Measurements from ENCODE around the gene NFIB.

Gene NFIB

DNA sequence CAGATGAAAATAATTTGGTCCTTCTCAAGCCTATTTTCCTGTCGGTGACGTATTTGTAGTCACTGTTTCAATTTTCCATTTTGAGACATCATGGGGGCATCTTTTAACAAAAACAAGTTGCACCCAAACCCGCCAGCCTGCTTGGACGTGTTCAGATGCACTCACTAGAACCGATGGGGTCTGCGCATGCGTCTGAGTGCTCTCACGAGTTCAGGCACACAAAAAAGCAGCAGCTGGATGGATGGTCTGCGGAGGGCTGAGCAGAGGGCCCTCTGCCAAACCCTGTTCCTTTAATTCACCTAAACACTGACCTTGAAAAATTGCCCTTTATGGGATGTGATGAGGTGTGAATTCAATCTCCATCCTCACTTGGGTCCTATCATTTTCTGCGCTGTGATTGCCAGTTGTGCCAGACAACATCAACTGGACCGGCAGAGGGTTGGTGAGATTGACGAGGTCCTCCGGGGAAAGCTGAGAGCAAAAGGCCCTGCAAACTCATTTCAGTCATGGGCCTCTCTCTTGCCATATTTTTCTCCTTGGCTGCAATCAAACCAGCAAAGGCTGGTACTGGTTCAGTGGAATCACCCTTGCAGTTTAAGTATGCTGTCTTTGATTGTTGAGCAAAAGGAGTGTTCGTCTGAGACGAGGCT is 251.9 kb downstream of the NFIB start:
- DNase-seq, result no peak

DNA sequence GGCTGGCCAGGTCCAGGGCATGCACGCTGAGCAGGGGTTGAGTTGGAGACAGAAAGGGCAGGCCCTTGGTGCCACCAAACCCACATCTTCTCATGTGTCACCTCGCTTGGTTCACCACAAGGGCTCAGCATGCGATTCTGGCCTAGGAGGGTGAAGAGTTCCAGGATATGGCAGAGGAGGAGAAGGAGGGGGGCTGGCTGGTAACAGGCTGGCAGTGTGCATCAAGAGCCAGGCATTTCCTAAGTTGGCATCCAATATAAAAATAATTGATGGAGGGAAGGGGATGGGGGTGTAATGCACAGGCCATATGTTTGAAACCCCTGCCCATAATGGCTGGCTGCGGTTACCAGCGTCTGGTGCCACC is 255.6 kb downstream of the NFIB start:
- DNase-seq, result no peak

DNA sequence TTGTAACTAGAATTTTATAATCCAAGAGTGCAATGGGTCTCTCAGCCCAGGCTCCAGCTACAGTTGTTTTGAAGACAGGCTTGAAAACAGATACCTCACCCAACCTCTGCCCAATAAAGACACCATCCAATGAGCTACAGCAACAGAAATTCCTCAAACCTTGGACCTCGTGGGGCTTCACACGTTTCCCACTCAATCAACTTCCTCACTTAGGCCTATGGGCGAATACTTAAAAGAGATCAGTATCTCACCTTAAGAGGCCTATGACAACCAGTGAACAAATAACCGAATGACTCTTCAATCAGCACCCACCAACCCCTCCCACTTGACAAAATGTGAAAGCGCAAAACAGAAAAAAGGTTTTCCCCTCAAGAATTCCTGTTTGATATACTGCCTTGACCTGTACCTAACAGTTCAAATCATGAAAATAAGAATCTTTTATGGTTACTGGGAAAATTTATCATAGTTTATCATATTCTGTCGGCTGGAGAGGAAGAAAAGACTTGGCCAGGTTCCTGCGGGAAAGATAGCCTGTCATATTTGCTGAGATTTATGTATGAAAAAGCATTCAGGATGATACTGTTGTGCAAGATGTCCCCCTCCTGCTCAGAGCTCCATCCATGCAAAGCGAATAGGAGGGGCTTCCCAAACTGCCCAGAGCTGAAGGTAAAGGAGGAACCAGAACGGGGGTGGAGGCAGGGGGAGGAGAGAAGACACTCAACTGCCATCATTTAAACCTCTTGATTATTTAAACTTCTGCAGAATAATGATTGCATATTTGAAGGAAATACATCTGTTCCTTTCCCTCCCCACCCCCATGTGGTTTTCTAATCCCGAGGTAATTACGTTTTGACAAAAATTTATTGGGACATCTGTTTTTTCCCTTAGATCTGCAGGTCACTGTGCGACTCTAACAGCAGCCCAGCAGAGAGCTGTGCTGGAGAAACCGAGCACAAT is 256.3 kb downstream of the NFIB start:
- no peak for DNase-seq

DNA sequence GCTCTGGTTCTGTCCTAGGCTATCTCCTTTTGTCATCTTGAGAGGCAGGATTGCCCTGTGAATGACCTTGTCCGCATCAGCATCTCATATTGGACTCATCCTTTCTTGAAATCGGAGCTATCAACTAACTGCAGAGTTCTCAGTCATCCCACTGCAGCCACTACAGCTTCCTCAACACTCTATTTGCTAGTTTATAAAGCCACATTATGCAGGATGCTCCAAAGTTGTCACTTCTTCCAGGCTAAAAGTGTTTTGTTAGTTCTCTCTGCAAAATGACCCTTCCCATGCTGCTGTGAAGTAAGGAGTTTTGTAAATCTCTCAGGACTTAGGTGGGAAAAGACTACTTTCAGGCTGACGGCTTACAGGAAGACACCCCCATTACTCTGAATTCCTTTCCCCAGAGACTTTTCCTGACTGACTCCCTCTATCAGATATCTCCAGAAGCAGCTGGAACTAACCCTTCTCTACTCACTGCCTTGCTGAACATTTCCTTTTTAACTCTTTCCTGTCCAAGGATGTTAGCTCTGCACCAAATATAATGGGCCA is 257.6 kb downstream of the NFIB start:
- DNase-seq, result no peak

DNA sequence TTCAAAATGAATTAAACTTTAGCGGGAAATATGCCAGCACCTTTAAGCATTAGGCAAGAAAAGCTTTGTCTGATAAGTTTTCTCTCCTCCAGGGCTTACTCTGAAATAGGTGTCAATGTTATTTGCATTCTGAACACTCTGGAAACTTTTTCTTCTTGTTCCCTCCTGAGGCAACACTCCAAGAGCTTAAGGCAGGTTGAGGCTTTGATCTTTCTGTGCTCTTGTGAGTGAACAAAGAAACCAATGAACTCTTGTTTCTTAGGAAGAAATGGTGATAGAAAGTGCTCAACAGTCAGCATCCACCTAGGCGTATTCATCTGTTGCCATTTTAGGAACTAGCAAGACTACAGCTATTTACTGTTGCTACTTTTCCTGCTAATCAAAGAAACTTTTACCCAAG is 259.8 kb downstream of the NFIB start:
- DNase-seq, result no peak

DNA sequence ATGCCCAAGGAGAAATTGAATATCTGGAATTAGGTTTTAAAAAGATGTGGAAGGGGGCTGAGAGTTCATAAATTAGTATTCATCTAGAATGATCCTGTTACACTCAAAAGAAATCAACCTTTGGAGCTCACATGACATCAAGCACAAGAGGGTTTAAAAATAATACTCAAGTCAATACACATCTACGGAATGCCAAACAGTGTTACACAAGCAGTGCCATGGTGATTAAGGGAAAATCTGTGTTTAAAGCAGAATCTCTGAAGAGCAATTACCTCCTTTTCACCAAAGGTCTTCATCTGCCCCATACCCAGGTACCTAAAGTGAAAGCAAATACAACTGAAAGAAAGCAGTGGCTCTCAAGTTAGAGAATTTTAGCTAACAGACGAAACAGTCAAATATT is 261.6 kb downstream of the NFIB start:
- DNase-seq, result no peak

DNA sequence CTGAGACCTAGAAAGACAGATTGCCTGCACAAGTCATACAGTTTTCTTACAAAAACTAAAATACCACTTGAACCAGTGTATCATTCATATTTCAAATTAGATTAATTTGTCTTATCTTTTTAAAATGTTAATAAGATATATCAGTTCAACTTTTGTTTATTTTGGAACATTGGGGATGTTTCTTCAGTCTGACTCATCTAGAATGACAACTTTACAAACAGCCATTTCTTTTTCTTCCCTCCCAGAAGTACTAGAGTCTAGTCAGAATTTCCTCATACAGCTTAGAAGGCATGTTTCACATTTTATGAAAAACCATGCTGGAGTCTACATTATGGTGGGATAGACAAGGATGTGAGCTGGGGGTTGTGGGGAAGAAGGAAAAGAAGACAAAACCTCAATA is 262.5 kb downstream of the NFIB start:
- DNase-seq, result no peak

DNA sequence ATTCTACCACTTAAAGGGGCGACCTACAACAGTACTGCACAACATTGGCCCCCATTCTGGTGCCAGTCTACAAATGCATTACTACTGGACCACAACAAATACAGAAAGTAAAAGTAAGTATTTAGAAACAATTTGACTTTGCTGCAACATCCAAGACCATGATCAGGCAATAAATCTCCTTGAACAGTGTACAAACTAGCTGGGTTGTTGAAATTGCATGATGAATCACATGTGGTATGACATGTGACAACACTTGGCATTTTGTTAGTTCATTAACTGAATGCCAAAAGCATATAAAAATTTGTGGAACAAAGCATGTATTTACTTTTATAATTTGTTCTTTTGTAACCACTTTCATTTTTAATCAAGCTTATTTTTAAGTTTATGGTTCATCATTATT is 270.5 kb downstream of the NFIB start:
- no peak for DNase-seq

DNA sequence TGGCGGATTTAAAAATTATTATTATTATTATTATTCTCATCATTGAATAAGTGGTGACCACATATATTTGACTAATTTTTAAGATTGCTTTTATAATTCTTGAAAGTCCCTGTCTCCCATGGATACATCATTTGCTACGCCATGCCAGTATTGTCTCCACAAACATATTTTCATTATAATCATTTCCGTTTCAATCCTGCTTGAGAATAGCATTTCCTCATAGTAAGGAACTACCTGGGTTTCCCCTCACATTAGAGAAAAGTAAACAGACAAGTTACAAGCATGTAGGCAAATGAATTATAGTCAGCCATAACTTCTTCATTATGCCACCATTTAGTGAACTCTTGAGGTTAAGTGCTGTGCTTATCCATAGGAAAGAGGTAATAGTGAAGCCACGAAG is 276.6 kb downstream of the NFIB start:
- no peak for DNase-seq

DNA sequence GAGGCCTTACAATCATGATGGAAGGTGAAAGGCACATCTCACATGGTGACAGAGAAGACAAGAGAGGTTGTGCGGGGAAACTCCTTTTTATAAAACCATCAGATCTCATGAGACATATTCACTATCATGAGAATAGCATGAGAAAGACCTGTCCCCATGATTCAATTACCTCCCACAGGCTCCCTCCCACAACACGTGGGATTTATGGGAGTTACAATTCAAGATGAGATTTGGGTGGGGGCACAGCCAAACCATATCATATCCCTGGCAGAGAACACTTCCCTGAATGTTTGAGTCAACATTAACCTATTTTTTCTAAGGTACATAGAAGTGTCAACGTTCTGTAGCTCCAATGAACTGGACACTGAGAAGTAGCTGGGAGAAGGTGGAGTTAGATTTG is 280.9 kb downstream of the NFIB start:
- DNase-seq, result no peak
